B cell (primary cell): ENCODE measurements around the gene SLC7A5. TPM values are rescaled to one million over a fixed set of nuclear protein-coding genes. Genes with fewer than 3 reads are reported as not detected.
"Not testable (repeated sequence)": the region's sequence is repeated elsewhere in the genome, so short reads cannot be mapped to it uniquely, and the experiment has no call there.

Source experiments
- ATAC-seq: fragments of 200-7000 bp; cut with Tn5 transposase; one replicate; pipeline ENCODE4 v1.10.0; 2021; ENCODE audit warnings: low read depth, mild to moderate bottlenecking, moderate number of reproducible peaks, moderate library complexity
- CTCF ChIA-PET: fragments of 350-600 bp; sonication (Branson Sonifier 250); formaldehyde crosslinking; loops from one replicate; lab custom pipeline; 2021; ENCODE audit warnings: antibody characterized with exemption, inconsistent platforms; lab: Charles Lee
- POLR2A ChIA-PET: fragments of 350-600 bp; sonication (Branson Sonifier 250); formaldehyde crosslinking; loops from one replicate; lab custom pipeline; 2021; ENCODE audit warnings: antibody characterized with exemption; lab: Charles Lee
- DNase-seq: peaks from one replicate; pipeline ENCODE4 v3.0.0; 2013
- H2AFZ ChIP-seq: 2 replicates; pipeline ENCODE4 v1.6.1; 2012; ENCODE audit warnings: mild to moderate bottlenecking, low read depth, low read length; ENCODE audit not compliant: insufficient read depth, poor library complexity, severe bottlenecking
- H3K27ac ChIP-seq, 2 donors: 1 replicate in 1 of 2; 2 replicates in 1 of 2; pipeline ENCODE4 v1.5.1; 2012 to 2013; ENCODE audit warnings: low read length in 2 of 2, mild to moderate bottlenecking in 2 of 2, moderate library complexity in 1 of 2
- H3K27me3 ChIP-seq, 4 experiments: fragments of 200-600 bp in 1 of 4; sonication (generic) in 1 of 4; replicated peaks in 1 of 4; 1 replicate in 2 of 4; 2 replicates in 2 of 4; pipeline versions ENCODE4 v1.6.1 to v1.7.0; 2013 to 2016; ENCODE audit warnings: low read length in 3 of 4, mild to moderate bottlenecking in 2 of 4, mixed read lengths in 1 of 4, moderate library complexity in 1 of 4; ENCODE audit not compliant: insufficient read depth in 4 of 4, control insufficient read depth in 3 of 4; ENCODE audit errors: control extremely low read depth in 1 of 4
- H3K36me3 ChIP-seq, 2 experiments: replicated peaks in 1 of 2; 1 replicate in 1 of 2; 2 replicates in 1 of 2; pipeline versions ENCODE4 v1.6.1 to v1.7.1; 2013; ENCODE audit warnings: low read length in 1 of 2; ENCODE audit not compliant: insufficient read depth in 2 of 2, control insufficient read depth in 1 of 2; ENCODE audit errors: control extremely low read depth in 1 of 2, extremely low read depth in 1 of 2
- H3K4me1 ChIP-seq, 2 donors: fragments of 200-600 bp in 1 of 2; sonication (generic) in 1 of 2; 1 replicate in 1 of 2; 2 replicates in 1 of 2; pipeline versions ENCODE4 v1.5.1 to v1.6.1; 2013 to 2017; ENCODE audit warnings: low read length in 2 of 2; ENCODE audit not compliant: control insufficient read depth in 2 of 2, insufficient read depth in 2 of 2
- H3K4me2 ChIP-seq: replicated peaks from 2 replicates; pipeline ENCODE3; 2012; ENCODE audit warnings: mild to moderate bottlenecking, low read depth, low read length; ENCODE audit not compliant: poor library complexity, severe bottlenecking
- H3K4me3 ChIP-seq, 5 experiments: fragments of 200-600 bp in 1 of 5; sonication (generic) in 1 of 5; 1 replicate in 3 of 5; 2 replicates in 2 of 5; pipeline versions ENCODE4 v1.5.1 to v1.7.0; 2011 to 2016; ENCODE audit warnings: low read length in 4 of 5, mild to moderate bottlenecking in 4 of 5, low read depth in 2 of 5, control low read depth in 1 of 5, moderate library complexity in 1 of 5; ENCODE audit not compliant: insufficient read depth in 1 of 5; ENCODE audit errors: control extremely low read depth in 1 of 5, extremely low read depth in 1 of 5
- H3K79me2 ChIP-seq: fragments of 200-600 bp; sonication (generic); one replicate; pipeline ENCODE4 v1.6.0; 2016; ENCODE audit warnings: low read length; ENCODE audit not compliant: control insufficient read depth, insufficient read depth
- H3K9ac ChIP-seq: fragments of 200-600 bp; sonication (generic); 2 replicates; pipeline ENCODE4 v1.6.1; 2017; ENCODE audit warnings: mild to moderate bottlenecking, low read length, moderate library complexity
- H3K9me3 ChIP-seq, 3 donors: one replicate each; pipeline versions ENCODE4 v1.6.1 to v1.7.1; 2013; ENCODE audit warnings: low read length in 2 of 3; ENCODE audit not compliant: control insufficient read depth in 2 of 3, insufficient read depth in 1 of 3; ENCODE audit errors: control extremely low read depth in 1 of 3
- H4K20me1 ChIP-seq: 2 replicates; pipeline ENCODE4 v1.6.0; 2012; ENCODE audit warnings: mild to moderate bottlenecking, low read length; ENCODE audit not compliant: insufficient read depth, control insufficient read depth, poor library complexity, severe bottlenecking
- H3K27ac Mint-ChIP-seq: one replicate; pipeline ENCODE4 v1.8.0; 2021; ENCODE audit warnings: mixed read lengths
- H3K27me3 Mint-ChIP-seq: one replicate; pipeline ENCODE4 v1.8.0; 2021; ENCODE audit warnings: mixed read lengths
- H3K4me1 Mint-ChIP-seq: one replicate; pipeline ENCODE4 v1.8.0; 2021; ENCODE audit warnings: mixed read lengths
- H3K4me3 Mint-ChIP-seq: one replicate; pipeline ENCODE4 v1.8.0; 2021; ENCODE audit warnings: mixed read lengths
- H3K9me3 Mint-ChIP-seq: one replicate; pipeline ENCODE4 v1.8.0; 2022; ENCODE audit warnings: mixed read lengths; ENCODE audit not compliant: insufficient read depth
- EZH2 ChIP-seq: IDR thresholded peaks from 2 replicates; pipeline ENCODE4 v1.6.1; 2012; ENCODE audit warnings: borderline replicate concordance, low read depth, mild to moderate bottlenecking, moderate library complexity, low read length; ENCODE audit not compliant: insufficient read depth, poor library complexity, severe bottlenecking
- WGBS: methylation state at CpG from one replicate; pipeline ENCODE4 v1.1.5; 2013; ENCODE audit warnings: missing lambda C conversion rate; ENCODE audit not compliant: insufficient coverage; 5-methylcytosine and 5-hydroxymethylcytosine counted together
- intact Hi-C: fragments of 100-400 bp; cut with micrococcal nuclease; formaldehyde crosslinking; loops from one replicate; pipeline ENCODE4 v1.10.0; 2022
- polyA plus RNA-seq: library from polyadenylated mRNA; depleted of rRNA; stranded (reverse); fragments of >200 nt; gene quantifications from 2 replicates; pipeline ENCODE4 v1.2.3, GENCODE V29; 2012
- total RNA-seq, 2 donors: library from RNA; stranded (reverse); fragments of 120-200 nt in 1 of 2; gene quantifications; 1 replicate in 1 of 2; 2 replicates in 1 of 2; pipeline versions ENCODE4 v1.2.3 to v1.2.4, GENCODE V29; 2013 to 2022

Gene SLC7A5
- total and polyA plus RNA-seq, 2 donors (not counting 1 experiment from before 2014, with no cell fraction given), result 2.5 to 20.9 TPM

GRCh38 chr16:87895641-87896141, 26.4 kb upstream of the SLC7A5 start:
- no peak for TF ChIP-seq EZH2
- peak overlapping the region; percentile 26 for H3K4me3 Mint-ChIP-seq
- ChIA-PET CTCF (interaction anchor here (1.3 to 1.6 kb wide), 2 partner anchors 24 to 117 kb away, joined by 4 to 6 read pairs; no protein-coding TSS in a partner anchor), POLR2A (no interaction called here)
- H3K4me1 Mint-ChIP-seq, result peaks cover 11% of the 10 kb centered on the region
- Histone ChIP-seq H3K27me3 (peaks cover 0 to 9% (median 2%) of the 10 kb centered on the region in 4 experiments), H3K9me3 (no peaks in the 10 kb centered on the region), H3K9ac (no peak overlapping the region), H3K4me1 (peaks cover 4 to 8% of the 10 kb centered on the region in 2 donors), H3K4me3 (no peak overlapping the region), H3K4me2 (no peak overlapping the region), H3K36me3 (no peaks in the 10 kb centered on the region), H3K27ac (no peak overlapping the region), H2AFZ (no peak overlapping the region), H3K79me2 (no peaks in the 10 kb centered on the region), H4K20me1 (no peaks in the 10 kb centered on the region)
- ATAC-seq (peak; percentile 75), DNase-seq (no peak)
- 0% methylated on average over 6 of the region's 10 CpGs for WGBS
- H3K9me3 Mint-ChIP-seq, result no peaks in the 10 kb centered on the region
- H3K27me3 Mint-ChIP-seq, result peaks cover 21% of the 10 kb centered on the region
- H3K27ac Mint-ChIP-seq, result peak overlapping the region; percentile 23
- intact Hi-C loops, result no loop called here

- H3K9me3 Mint-ChIP-seq, H3K4me2 ChIP-seq, H3K9me3 ChIP-seq, H3K27me3 ChIP-seq, H3K36me3 ChIP-seq, POLR2A ChIA-PET, H4K20me1 ChIP-seq, H3K79me2 ChIP-seq, H3K27ac ChIP-seq, H3K4me3 Mint-ChIP-seq, H3K4me3 ChIP-seq, ATAC-seq, DNase-seq, H2AFZ ChIP-seq, H3K4me1 ChIP-seq, intact Hi-C loops, H3K9ac ChIP-seq, H3K27ac Mint-ChIP-seq: not testable (repeated sequence)
- H3K4me1 Mint-ChIP-seq, result peaks cover 11% of the 10 kb centered on the region
- 68% methylated on average over 4 of the region's 4 CpGs for WGBS
- H3K27me3 Mint-ChIP-seq, result peaks cover 17% of the 10 kb centered on the region
- CTCF ChIA-PET, result interaction anchor here (1.2 kb wide), 1 partner anchor 125 kb away, joined by 3 read pairs; no protein-coding TSS in a partner anchor
Measured at GRCh38 chr16:87894005-87894404, 24.7 kb upstream of the SLC7A5 start.
